AML-193 (cell line): Measurements from ENCODE around the gene MBP.

Experiments
- DNase-seq, 2 experiments: peaks; one replicate each; lab custom pipeline; 2025; lab: John Stamatoyannopoulos, UW

Gene MBP

GRCh38 chr18:77151033-77151771 lies 18.6 kb upstream of the MBP start:
- no peak for DNase-seq

GRCh38 chr18:77150588-77150987 lies 18.0 kb upstream of the MBP start:
- DNase-seq: no peak

- no peak for DNase-seq
These were observed 15.7 kb upstream of the MBP start for GRCh38 chr18:77148289-77148688.

- peak; percentile 7 to 45 for DNase-seq
These were observed 14.9 kb upstream of the MBP start for GRCh38 chr18:77147418-77147852.

- no peak for DNase-seq
These were observed 13.9 kb upstream of the MBP start for GRCh38 chr18:77146249-77147080.

- DNase-seq: no peak
These were observed 12.8 kb upstream of the MBP start for GRCh38 chr18:77145364-77145901.

GRCh38 chr18:77144451-77145118 lies 12.0 kb upstream of the MBP start:
- DNase-seq: no peak

- no peak for DNase-seq
These were observed 11.5 kb upstream of the MBP start for GRCh38 chr18:77144046-77144445.

- no peak for DNase-seq
These were observed 10.6 kb upstream of the MBP start for GRCh38 chr18:77143196-77143595.

- peak in 1 of 2 experiments; percentile 14 for DNase-seq
These were observed 9.0 kb upstream of the MBP start for GRCh38 chr18:77141401-77142118.

- no peak for DNase-seq
These were observed 8.0 kb upstream of the MBP start for GRCh38 chr18:77140439-77141109.

GRCh38 chr18:77140030-77140429 lies 7.4 kb upstream of the MBP start:
- DNase-seq: no peak

GRCh38 chr18:77139619-77140018 lies 7.0 kb upstream of the MBP start:
- no peak for DNase-seq

GRCh38 chr18:77138270-77138669 lies 5.7 kb upstream of the MBP start:
- no peak for DNase-seq

- DNase-seq: no peak
These were observed 5.3 kb upstream of the MBP start for GRCh38 chr18:77137851-77138250.

- no peak for DNase-seq
These were observed 4.5 kb upstream of the MBP start for GRCh38 chr18:77136871-77137665.

GRCh38 chr18:77136076-77136718 lies 3.6 kb upstream of the MBP start:
- no peak for DNase-seq

GRCh38 chr18:77135339-77136075 lies 2.9 kb upstream of the MBP start:
- DNase-seq: no peak

- no peak for DNase-seq
These were observed 2.0 kb upstream of the MBP start for GRCh38 chr18:77134611-77135010.
